Esophagus muscularis mucosa (tissue), 4 donors: ENCODE measurements around the gene LPAR1. TPM values are rescaled to one million over a fixed set of nuclear protein-coding genes. Genes with fewer than 3 reads are reported as not detected.

ENCODE experiments used
- DNase-seq: peaks from one replicate; pipeline ENCODE4 v3.0.0-alpha.2; 2017; ENCODE audit errors: extremely low spot score
- H3K27ac ChIP-seq, 4 donors: fragments of 200-600 bp; sonication (generic); replicated peaks in 1 of 4; 1 replicate in 3 of 4; 2 replicates in 1 of 4; pipeline ENCODE4 v1.5.1; 2016 to 2019; ENCODE audit warnings: mild to moderate bottlenecking in 1 of 4
- H3K27me3 ChIP-seq, 4 donors: fragments of 200-600 bp; sonication (generic); one replicate each; pipeline versions ENCODE4 v1.5.1 to v1.6.0; 2016 to 2019
- H3K36me3 ChIP-seq, 4 donors: fragments of 200-600 bp; sonication (generic); one replicate each; pipeline ENCODE4 v1.5.1; 2016 to 2019
- H3K4me1 ChIP-seq, 4 donors: fragments of 200-600 bp; sonication (generic); one replicate each; pipeline ENCODE4 v1.5.1; 2016 to 2019
- H3K4me3 ChIP-seq, 4 donors: fragments of 200-600 bp; sonication (generic); 1 replicate in 2 of 4; 2 replicates in 2 of 4; pipeline ENCODE4 v1.5.1; 2016 to 2019; ENCODE audit warnings: mild to moderate bottlenecking in 4 of 4, moderate library complexity in 1 of 4
- H3K9me3 ChIP-seq, 4 donors: fragments of 200-600 bp; sonication (generic); 1 replicate in 3 of 4; 2 replicates in 1 of 4; pipeline ENCODE4 v1.5.1; 2016 to 2019
- CTCF ChIP-seq, 3 experiments: fragments of 200-600 bp in 2 of 3; fragments of 450-650 bp in 1 of 3; sonication (generic) in 2 of 3; IDR thresholded peaks; one replicate each; pipeline ENCODE4 v1.5.1; 2017 to 2019; ENCODE audit warnings: antibody characterized with exemption in 3 of 3, mild to moderate bottlenecking in 2 of 3, moderate library complexity in 1 of 3
- EP300 ChIP-seq: sonication (generic); formaldehyde crosslinking; IDR thresholded peaks from one replicate; pipeline ENCODE4 v1.6.1; 2017; ENCODE audit warnings: antibody characterized with exemption
- POLR2A ChIP-seq: fragments of 450-650 bp; IDR thresholded peaks from one replicate; pipeline ENCODE4 v1.6.1; 2017; ENCODE audit warnings: antibody characterized with exemption, moderate library complexity, mild to moderate bottlenecking, low read depth
- POLR2AphosphoS5 ChIP-seq, 2 donors: sonication (generic); formaldehyde crosslinking; IDR thresholded peaks; one replicate each; pipeline ENCODE4 v1.6.1; 2017; ENCODE audit warnings: antibody characterized with exemption in 2 of 2
- WGBS: methylation state at CpG from one replicate; pipeline ENCODE4 v1.1.5; 2018; 5-methylcytosine and 5-hydroxymethylcytosine counted together
- intact Hi-C: fragments of 100-400 bp; cut with DNase I; formaldehyde crosslinking; loops from one replicate; pipeline ENCODE4 v1.15.1; 2023
- total RNA-seq, 4 donors: library from RNA; depleted of rRNA; stranded (reverse); fragments of >200 nt; gene quantifications; one replicate each; pipeline versions ENCODE4 v1.1.0 to v1.2.1, GENCODE V29; 2016

LPAR1 gene
- total RNA-seq, 4 donors from 2014 or later: 34.1 to 55.5 (median 48.8) TPM

DNA sequence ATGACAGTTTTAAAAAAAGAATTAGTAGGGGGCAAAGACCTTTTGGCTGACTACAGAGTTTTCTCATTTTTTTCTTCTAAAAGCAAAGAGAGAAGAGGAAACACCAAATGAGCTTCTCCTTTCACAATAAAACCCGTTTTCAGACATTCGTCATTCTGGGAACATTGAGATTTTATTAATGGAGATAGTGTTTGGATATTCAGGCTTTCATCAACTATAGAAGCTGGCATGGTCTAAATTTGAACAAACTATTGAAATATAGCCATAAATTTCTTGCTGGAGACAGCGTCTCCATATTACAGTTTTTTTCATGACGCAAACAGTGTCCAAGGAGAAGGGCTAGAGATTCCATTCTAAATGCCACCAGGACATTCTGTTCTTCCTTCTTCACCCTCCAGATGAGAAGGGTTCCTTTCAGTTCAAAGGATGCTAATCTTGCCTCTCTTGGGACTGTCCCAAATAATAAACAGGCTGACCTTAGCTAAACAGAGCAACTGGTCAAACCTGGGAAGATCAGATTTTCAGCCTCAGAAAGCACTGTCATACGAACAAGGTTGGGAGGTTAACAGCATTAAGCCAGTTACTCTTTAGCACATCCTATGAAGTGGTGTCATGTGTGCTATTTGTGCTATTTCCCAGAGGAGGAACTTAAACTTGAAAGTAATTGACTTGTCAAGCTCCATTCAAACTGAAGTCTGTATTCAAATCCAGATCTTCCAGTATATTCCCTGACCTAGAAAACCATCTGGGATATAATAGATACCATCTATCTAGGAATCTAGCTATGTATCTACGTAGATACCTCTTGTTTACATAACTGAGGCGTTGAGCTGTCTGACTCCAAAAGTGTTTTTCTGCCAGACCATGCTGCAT lies 125.6 kb downstream of the LPAR1 start:
- Histone ChIP-seq H3K36me3 (no peaks in the 10 kb centered on the region), H3K9me3 (peaks cover 0 to 17% (median 4%) of the 10 kb centered on the region in 4 donors), H3K4me1 (peaks cover 0 to 11% (median 3%) of the 10 kb centered on the region in 4 donors), H3K27ac (peak overlapping the region; percentile 45 to 60 (median 56)), H3K27me3 (no peaks in the 10 kb centered on the region), H3K4me3 (no peak overlapping the region)
- intact Hi-C loops: no loop called here
- no peak for TF ChIP-seq CTCF (IDR thresholded peaks at IDR 0.05)
- no peak for TF ChIP-seq EP300
- peak in 1 of 2 donors; percentile 63 for TF ChIP-seq POLR2AphosphoS5 (IDR thresholded peaks at IDR 0.05)
- 51% methylated on average over 7 of the region's 7 CpGs for WGBS
- peak; percentile 86 for DNase-seq

GRCh38 chr9:110911659-110912418 lies 126.4 kb downstream of the LPAR1 start:
- intact Hi-C loops: no loop called here
- 68% methylated on average over 4 of the region's 4 CpGs for WGBS

GRCh38 chr9:110908894-110909293 lies 129.4 kb downstream of the LPAR1 start:
- intact Hi-C loops: no loop called here

More at GRCh38 chr9:110911659-110912418, 126.4 kb downstream of the LPAR1 start:
- TF ChIP-seq CTCF (IDR thresholded peaks at IDR 0.05) (no peak), POLR2A (no peak), EP300 (no peak), POLR2AphosphoS5 (IDR thresholded peaks at IDR 0.05) (no peak)
- H3K4me3 ChIP-seq: no peak overlapping the region
- H3K27ac ChIP-seq: peak overlapping the region; percentile 45 to 60 (median 56)
- H3K4me1 ChIP-seq: peaks cover 0 to 11% (median 3%) of the 10 kb centered on the region in 4 donors
- H3K36me3 ChIP-seq: no peaks in the 10 kb centered on the region
- DNase-seq: peak; percentile 47
- no peaks in the 10 kb centered on the region for H3K27me3 ChIP-seq
- peaks cover 0 to 17% (median 4%) of the 10 kb centered on the region in 4 donors for H3K9me3 ChIP-seq

GRCh38 chr9:110900917-110901316 lies 137.4 kb downstream of the LPAR1 start:
- WGBS: 36% methylated on average over 6 of the region's 6 CpGs
- intact Hi-C loops: no loop called here
- no peaks in the 10 kb centered on the region for H3K36me3 ChIP-seq
- no peak overlapping the region for H3K4me3 ChIP-seq
- no peaks in the 10 kb centered on the region for H3K9me3 ChIP-seq
- H3K27ac ChIP-seq: peak overlapping the region in 1 of 4 donors; percentile 40
- no peak for DNase-seq
- H3K27me3 ChIP-seq: no peaks in the 10 kb centered on the region
- no peak for TF ChIP-seq POLR2AphosphoS5 (IDR thresholded peaks at IDR 0.05)
- no peak for TF ChIP-seq CTCF (IDR thresholded peaks at IDR 0.05)
- no peak for TF ChIP-seq EP300
- TF ChIP-seq POLR2A: no peak
- peaks cover 0 to 11% (median 4%) of the 10 kb centered on the region in 4 donors for H3K4me1 ChIP-seq

More at GRCh38 chr9:110908894-110909293, 129.4 kb downstream of the LPAR1 start:
- Histone ChIP-seq H3K27me3 (no peaks in the 10 kb centered on the region), H3K4me3 (no peak overlapping the region), H3K36me3 (no peaks in the 10 kb centered on the region), H3K9me3 (peaks cover 0 to 17% (median 4%) of the 10 kb centered on the region in 4 donors), H3K4me1 (peaks cover 0 to 6% (median 3%) of the 10 kb centered on the region in 4 donors), H3K27ac (no peak overlapping the region)
- DNase-seq: no peak
- WGBS: 84% methylated on average over 2 of the region's 2 CpGs
- no peak for TF ChIP-seq POLR2A
- TF ChIP-seq EP300: no peak
- no peak for TF ChIP-seq CTCF (IDR thresholded peaks at IDR 0.05)
- no peak for TF ChIP-seq POLR2AphosphoS5 (IDR thresholded peaks at IDR 0.05)
